H1 (cell line): ENCODE measurements around the gene MUC5B. TPM values are rescaled to one million over a fixed set of nuclear protein-coding genes. Genes with fewer than 3 reads are reported as not detected.

Experiments used
- CTCF ChIA-PET: fragments of 300-600 bp; sonication (Branson Sonifier 250); formaldehyde crosslinking; loops from one replicate; lab custom pipeline; 2021; ENCODE audit not compliant: partially characterized antibody; lab: Charles Lee
- POLR2A ChIA-PET: fragments of 300-600 bp; sonication (Branson Sonifier 250); formaldehyde crosslinking; loops from one replicate; lab custom pipeline; 2021; ENCODE audit warnings: inconsistent platforms; ENCODE audit not compliant: partially characterized antibody; lab: Charles Lee
- DNase-seq, 2 experiments: peaks; one replicate each; pipeline versions ENCODE4 v3.0.0 to v3.0.0-alpha.2; 2010 to 2022; ENCODE audit warnings: low spot score in 2 of 2, low read depth in 1 of 2, mixed read lengths in 1 of 2
- FAIRE-seq: peaks from 2 replicates; lab custom pipeline; 2011; peaks lifted over from hg19 to GRCh38; lab: Jason Lieb, UNC
- H2AFZ ChIP-seq: 2 replicates; pipeline ENCODE4 v1.8.1; 2012; ENCODE audit warnings: low read length, inconsistent platforms
- H2AK5ac ChIP-seq: 2 replicates; pipeline ENCODE4 v1.6.1; 2013; ENCODE audit warnings: low read depth, low read length
- H2BK120ac ChIP-seq: replicated peaks from 2 replicates; pipeline ENCODE3; 2013; ENCODE audit warnings: low read depth, low read length, inconsistent platforms
- H2BK12ac ChIP-seq: 2 replicates; pipeline ENCODE4 v1.6.1; 2013; ENCODE audit warnings: low read depth, low read length
- H2BK15ac ChIP-seq: 2 replicates; pipeline ENCODE4 v1.6.1; 2013; ENCODE audit warnings: low read length
- H2BK20ac ChIP-seq: 2 replicates; pipeline ENCODE4 v1.6.1; 2013; ENCODE audit warnings: low read length
- H2BK5ac ChIP-seq: 2 replicates; pipeline ENCODE4 v1.6.1; 2013; ENCODE audit warnings: low read depth, low read length
- H3K14ac ChIP-seq: 2 replicates; pipeline ENCODE4 v1.6.1; 2013; ENCODE audit warnings: inconsistent platforms; ENCODE audit not compliant: insufficient read length
- H3K18ac ChIP-seq: 2 replicates; pipeline ENCODE4 v1.6.1; 2013; ENCODE audit warnings: low read length; ENCODE audit errors: extremely low read depth
- H3K23ac ChIP-seq: 2 replicates; pipeline ENCODE4 v1.6.1; 2013; ENCODE audit warnings: inconsistent platforms; ENCODE audit not compliant: insufficient read length
- H3K23me2 ChIP-seq: 2 replicates; pipeline ENCODE4 v1.6.1; 2013; ENCODE audit warnings: low read depth, low read length
- H3K27ac ChIP-seq: 2 replicates; pipeline ENCODE4 v1.6.1; 2011; ENCODE audit warnings: low read depth, low read length, inconsistent platforms
- H3K27me3 ChIP-seq, 4 experiments: replicated peaks in 1 of 4; 1 replicate in 1 of 4; 2 replicates in 3 of 4; pipeline versions ENCODE4 v1.6.1 to v1.8.1; 2011 to 2013; ENCODE audit warnings: low read length in 3 of 4, mild to moderate bottlenecking in 3 of 4, inconsistent platforms in 2 of 4, mixed read lengths in 2 of 4, moderate library complexity in 1 of 4; ENCODE audit not compliant: control insufficient read depth in 3 of 4, insufficient read depth in 3 of 4; ENCODE audit errors: extremely low read depth in 1 of 4
- H3K36me3 ChIP-seq, 4 experiments: 2 replicates each; pipeline versions ENCODE4 v1.6.1 to v1.8.1; 2011 to 2013; ENCODE audit warnings: mild to moderate bottlenecking in 4 of 4, low read length in 3 of 4, moderate library complexity in 2 of 4, control low read depth in 1 of 4, inconsistent platforms in 1 of 4; ENCODE audit not compliant: insufficient read depth in 4 of 4, control insufficient read depth in 2 of 4
- H3K4ac ChIP-seq: replicated peaks from 2 replicates; pipeline ENCODE3; 2013; ENCODE audit warnings: low read length, low read depth, mixed read lengths, inconsistent platforms; ENCODE audit not compliant: insufficient read length
- H3K4me1 ChIP-seq, 4 experiments: replicated peaks in 1 of 4; 1 replicate in 1 of 4; 2 replicates in 3 of 4; pipeline versions ENCODE4 v1.6.1 to v1.8.1; 2011 to 2013; ENCODE audit warnings: low read length in 3 of 4, inconsistent platforms in 2 of 4, mixed read lengths in 1 of 4; ENCODE audit not compliant: insufficient read depth in 4 of 4, control insufficient read depth in 3 of 4
- H3K4me2 ChIP-seq, 2 experiments: 2 replicates each; pipeline versions ENCODE4 v1.6.1 to v1.8.1; 2011 to 2013; ENCODE audit warnings: low read depth in 2 of 2, low read length in 2 of 2, control low read depth in 1 of 2, inconsistent platforms in 1 of 2, mild to moderate bottlenecking in 1 of 2; ENCODE audit not compliant: insufficient read depth in 1 of 2
- H3K4me3 ChIP-seq, 4 experiments: fragments of 200-600, 300-600 bp in 1 of 4; sonication (generic), shearing (Covaris generic), sonication (Bioruptor Twin) in 1 of 4; 2 replicates each; pipeline versions ENCODE4 v1.5.1 to v1.8.1; 2011 to 2016; ENCODE audit warnings: low read length in 4 of 4, low read depth in 3 of 4, control low read depth in 2 of 4, inconsistent platforms in 2 of 4, mild to moderate bottlenecking in 2 of 4, mixed read lengths in 1 of 4, moderate library complexity in 1 of 4; ENCODE audit not compliant: insufficient read depth in 2 of 4; ENCODE audit errors: extremely low read depth in 1 of 4
- H3K56ac ChIP-seq: replicated peaks from 2 replicates; pipeline ENCODE3; 2013; ENCODE audit warnings: low read depth, mild to moderate bottlenecking, mixed read lengths, low read length, inconsistent platforms; ENCODE audit not compliant: insufficient read length
- H3K79me1 ChIP-seq: 2 replicates; pipeline ENCODE4 v1.6.1; 2013; ENCODE audit warnings: low read depth, low read length, control low read depth
- H3K79me2 ChIP-seq, 2 experiments: 2 replicates each; pipeline versions ENCODE4 v1.6.1 to v1.8.1; 2012 to 2013; ENCODE audit warnings: low read length in 2 of 2, mild to moderate bottlenecking in 2 of 2, inconsistent platforms in 1 of 2; ENCODE audit not compliant: insufficient read depth in 2 of 2, control insufficient read depth in 1 of 2
- H3K9ac ChIP-seq, 4 experiments: replicated peaks in 1 of 4; 1 replicate in 1 of 4; 2 replicates in 3 of 4; pipeline versions ENCODE4 v1.6.1 to v1.8.1; 2011 to 2013; ENCODE audit warnings: low read depth in 3 of 4, low read length in 3 of 4, control low read depth in 2 of 4, mild to moderate bottlenecking in 2 of 4, moderate library complexity in 2 of 4, inconsistent platforms in 1 of 4; ENCODE audit errors: extremely low read depth in 1 of 4
- H3K9me3 ChIP-seq, 2 experiments: 2 replicates each; pipeline versions ENCODE4 v1.6.1 to v1.8.1; 2012 to 2013; ENCODE audit warnings: mild to moderate bottlenecking in 2 of 2, moderate library complexity in 2 of 2, control low read depth in 1 of 2, inconsistent platforms in 1 of 2, low read depth in 1 of 2, low read length in 1 of 2, mixed read lengths in 1 of 2; ENCODE audit not compliant: insufficient read depth in 2 of 2
- H4K20me1 ChIP-seq, 2 experiments: replicated peaks in 1 of 2; 2 replicates each; pipeline versions ENCODE3 to v1.8.1; 2011 to 2013; ENCODE audit warnings: inconsistent platforms in 2 of 2, low read length in 2 of 2, mild to moderate bottlenecking in 1 of 2; ENCODE audit not compliant: insufficient read depth in 2 of 2, control insufficient read depth in 1 of 2
- H4K5ac ChIP-seq: 2 replicates; pipeline ENCODE4 v1.6.1; 2013; ENCODE audit warnings: low read length, low read depth, mixed read lengths, inconsistent platforms; ENCODE audit not compliant: insufficient read length
- H4K8ac ChIP-seq: 2 replicates; pipeline ENCODE4 v1.8.0; 2013; ENCODE audit warnings: mild to moderate bottlenecking, moderate library complexity, low read length, inconsistent platforms; ENCODE audit not compliant: insufficient read depth; ENCODE audit errors: extremely low read depth
- H4K91ac ChIP-seq: replicated peaks from 2 replicates; pipeline ENCODE3; 2013; ENCODE audit warnings: low read length, mixed read lengths, inconsistent platforms; ENCODE audit not compliant: insufficient read length
- BCL11A ChIP-seq, 2 experiments: IDR thresholded peaks; one replicate each; pipeline ENCODE4 v1.6.1; 2011; ENCODE audit warnings: low read depth in 2 of 2, low read length in 2 of 2, mild to moderate bottlenecking in 2 of 2
- CBX8 ChIP-seq: fragments of 300-800, 300-1000 bp; sonication (generic); IDR thresholded peaks from 2 replicates; pipeline ENCODE4 v1.7.1; 2016; ENCODE audit warnings: low read depth, low read length, borderline replicate concordance
- HDAC6 ChIP-seq: IDR thresholded peaks from one replicate; pipeline ENCODE4 v1.7.1; 2012; ENCODE audit warnings: low read depth, mild to moderate bottlenecking, inconsistent platforms, low read length, moderate library complexity
- MAX ChIP-seq: IDR thresholded peaks from 2 replicates; pipeline ENCODE4 v1.6.1; 2012; ENCODE audit warnings: inconsistent platforms
- NRF1 ChIP-seq: IDR thresholded peaks from 2 replicates; pipeline ENCODE4 v1.6.1; 2011; ENCODE audit warnings: mild to moderate bottlenecking, low read depth, low read length, improper control_type of control experiment
- POLR2A ChIP-seq, 2 experiments: IDR thresholded peaks; 1 replicate in 1 of 2; 2 replicates in 1 of 2; pipeline ENCODE4 v1.6.1; 2011; ENCODE audit warnings: low read depth in 2 of 2, low read length in 2 of 2, mild to moderate bottlenecking in 2 of 2; ENCODE audit errors: control extremely low read depth in 1 of 2
- POU5F1 ChIP-seq: IDR thresholded peaks from 2 replicates; pipeline ENCODE4 v1.6.1; 2011; ENCODE audit warnings: low read depth, mild to moderate bottlenecking, low read length, moderate library complexity
- RBBP5 ChIP-seq: IDR thresholded peaks from 2 replicates; pipeline ENCODE4 v1.7.1; 2012; ENCODE audit warnings: low read depth, mild to moderate bottlenecking, inconsistent platforms, low read length, moderate library complexity, borderline replicate concordance
- RXRA ChIP-seq: IDR thresholded peaks from 2 replicates; pipeline ENCODE4 v1.6.1; 2011; ENCODE audit warnings: low read depth, mild to moderate bottlenecking, low read length, moderate library complexity; ENCODE audit not compliant: insufficient read depth
- WGBS, 2 experiments: shearing (Covaris generic) in 1 of 2; methylation state at CpG; one replicate each; pipeline versions ENCODE4 v1.1.6 to v1.1.7; 2013 to 2015; ENCODE audit warnings: low lambda C conversion rate in 2 of 2, mixed read lengths in 2 of 2, inconsistent platforms in 1 of 2, low coverage in 1 of 2, missing lambda C conversion rate in 1 of 2; ENCODE audit not compliant: insufficient replicate concordance in 2 of 2, insufficient coverage in 1 of 2, insufficient read length in 1 of 2; ENCODE audit errors: extremely low coverage in 1 of 2, missing lambda C conversion rate in 1 of 2; 5-methylcytosine and 5-hydroxymethylcytosine counted together
- polyA plus RNA-seq, 7 experiments: library from polyadenylated mRNA; depleted of rRNA in 3 of 7; stranded (reverse) in 5 of 7; unstranded in 2 of 7; fragments of >200 nt in 5 of 7; fragments of 200-250 nt in 2 of 7; gene quantifications; 1 replicate in 5 of 7; 2 replicates in 1 of 7; 4 replicates in 1 of 7; pipeline versions ENCODE4 v1.2.1 to v1.2.3, GENCODE V29; 2011 to 2013; ENCODE audit warnings: missing spikeins in 2 of 7, mixed read lengths in 2 of 7
- total RNA-seq: library from RNA; stranded (reverse); fragmentation: NEBNext Ultra II Directional; extraction: Animal tissue kit (Norgen Biotek cat#: 25700); gene quantifications from 2 replicates; pipeline ENCODE4 v1.2.1, GENCODE V29; 2021
- TF ChIP-seq, protein P1 (sequence below): IDR thresholded peaks from 2 replicates; pipeline ENCODE4 v1.6.1; 2012; ENCODE audit warnings: low read length, inconsistent platforms

MUC5B gene
- total and polyA plus RNA-seq, 2 of the 8 experiments (the other 6 are each of a cell fraction or from before 2014, with no cell fraction given) = 0.02 to 0.03 TPM

GRCh38 chr11:1181853-1182535, 40.9 kb upstream of the MUC5B start:
- peaks cover 17 to 75% of the 10 kb centered on the region in 2 experiments for H3K9me3 ChIP-seq
- H4K5ac ChIP-seq = no peak overlapping the region
- no peak overlapping the region for H4K91ac ChIP-seq
- no peak overlapping the region for H2BK120ac ChIP-seq
- H3K79me2 ChIP-seq = no peaks in the 10 kb centered on the region
- no peak for FAIRE-seq
- H4K20me1 ChIP-seq = no peaks in the 10 kb centered on the region
- no peaks in the 10 kb centered on the region for H3K36me3 ChIP-seq
- H3K4me3 ChIP-seq = no peak overlapping the region
- no peak overlapping the region for H2BK20ac ChIP-seq
- H3K18ac ChIP-seq = no peak overlapping the region
- H3K9ac ChIP-seq = no peak overlapping the region
- H3K27me3 ChIP-seq = no peaks in the 10 kb centered on the region
- no peak overlapping the region for H2BK12ac ChIP-seq
- no peak overlapping the region for H2AK5ac ChIP-seq
- ChIA-PET CTCF (no interaction called here), POLR2A (no interaction called here)
- no peak overlapping the region for H3K23ac ChIP-seq
- no peak overlapping the region for H4K8ac ChIP-seq
- no peaks in the 10 kb centered on the region for H3K23me2 ChIP-seq
- no peak overlapping the region for H3K4me2 ChIP-seq
- no peak overlapping the region for H2BK15ac ChIP-seq
- no peak overlapping the region for H2AFZ ChIP-seq
- H3K4ac ChIP-seq = no peak overlapping the region
- H3K79me1 ChIP-seq = no peaks in the 10 kb centered on the region
- WGBS, 2 experiments = 89% methylated on average over 34 of the region's 41 CpGs; no CpG with 5 or more reads in 1 of the 2 experiments
- no peak overlapping the region for H2BK5ac ChIP-seq
- H3K4me1 ChIP-seq = no peaks in the 10 kb centered on the region
- DNase-seq = no peak
- no peak overlapping the region for H3K56ac ChIP-seq
- TF ChIP-seq RBBP5 (no peak), CBX8 (no peak), POLR2A (IDR thresholded peaks at IDR 0.05; ENCODE audit: control extremely low read depth in 1 of 2, low read depth in 2 of 2, low read length in 2 of 2) (no peak), BCL11A (IDR thresholded peaks at IDR 0.05; ENCODE audit: low read depth in 2 of 2, low read length in 2 of 2) (no peak), HDAC6 (no peak), NRF1 (no peak), MAX (no peak), POU5F1 (no peak), RXRA (no peak)
- TF ChIP-seq, protein P1, sequence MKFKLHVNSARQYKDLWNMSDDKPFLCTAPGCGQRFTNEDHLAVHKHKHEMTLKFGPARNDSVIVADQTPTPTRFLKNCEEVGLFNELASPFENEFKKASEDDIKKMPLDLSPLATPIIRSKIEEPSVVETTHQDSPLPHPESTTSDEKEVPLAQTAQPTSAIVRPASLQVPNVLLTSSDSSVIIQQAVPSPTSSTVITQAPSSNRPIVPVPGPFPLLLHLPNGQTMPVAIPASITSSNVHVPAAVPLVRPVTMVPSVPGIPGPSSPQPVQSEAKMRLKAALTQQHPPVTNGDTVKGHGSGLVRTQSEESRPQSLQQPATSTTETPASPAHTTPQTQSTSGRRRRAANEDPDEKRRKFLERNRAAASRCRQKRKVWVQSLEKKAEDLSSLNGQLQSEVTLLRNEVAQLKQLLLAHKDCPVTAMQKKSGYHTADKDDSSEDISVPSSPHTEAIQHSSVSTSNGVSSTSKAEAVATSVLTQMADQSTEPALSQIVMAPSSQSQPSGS = no peak
- TF ChIP-seq, all 59 proteins: peak for 0
- no peak overlapping the region for H3K27ac ChIP-seq
- no peak overlapping the region for H3K14ac ChIP-seq
